GM19099 (cell line): ENCODE data around the gene TOX2.

ENCODE experiments used
- POLR2A ChIP-seq: IDR thresholded peaks from 3 replicates; pipeline ENCODE4 v1.6.1; 2011; ENCODE audit warnings: low read depth; ENCODE audit not compliant: insufficient read length; ENCODE audit errors: extremely low read depth

TOX2 gene

GRCh38 chr20:44003609-44004008 lies 89.0 kb downstream of the TOX2 start:
- TF ChIP-seq POLR2A: no peak

- no peak for TF ChIP-seq POLR2A
Observed at GRCh38 chr20:44004306-44004915, 89.8 kb downstream of the TOX2 start.

DNA sequence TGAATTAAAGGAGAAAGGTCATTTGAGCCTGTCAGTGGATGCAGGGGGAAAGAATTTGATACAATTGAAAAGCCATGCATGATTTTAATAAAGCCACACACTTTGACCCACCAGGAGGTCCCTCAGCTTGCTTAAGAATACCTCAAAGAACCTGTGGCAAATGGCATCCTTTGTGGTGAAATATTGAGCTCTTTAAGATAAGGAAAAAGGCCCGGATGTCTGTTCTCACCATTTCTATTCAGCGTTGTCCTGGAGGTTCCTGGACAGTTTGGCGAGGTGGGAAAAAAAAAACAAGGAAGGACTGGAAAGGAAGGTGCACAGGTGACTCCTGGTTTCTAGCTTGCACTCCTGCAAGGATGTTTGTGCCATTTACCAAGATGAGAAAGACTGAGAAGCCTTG lies 91.0 kb downstream of the TOX2 start:
- TF ChIP-seq POLR2A: no peak

- no peak for TF ChIP-seq POLR2A
Observed at GRCh38 chr20:44006126-44006525, 91.5 kb downstream of the TOX2 start.

- no peak for TF ChIP-seq POLR2A
Observed at GRCh38 chr20:44006578-44006977, 91.9 kb downstream of the TOX2 start.

GRCh38 chr20:44008806-44009678 lies 94.4 kb downstream of the TOX2 start:
- no peak for TF ChIP-seq POLR2A

DNA sequence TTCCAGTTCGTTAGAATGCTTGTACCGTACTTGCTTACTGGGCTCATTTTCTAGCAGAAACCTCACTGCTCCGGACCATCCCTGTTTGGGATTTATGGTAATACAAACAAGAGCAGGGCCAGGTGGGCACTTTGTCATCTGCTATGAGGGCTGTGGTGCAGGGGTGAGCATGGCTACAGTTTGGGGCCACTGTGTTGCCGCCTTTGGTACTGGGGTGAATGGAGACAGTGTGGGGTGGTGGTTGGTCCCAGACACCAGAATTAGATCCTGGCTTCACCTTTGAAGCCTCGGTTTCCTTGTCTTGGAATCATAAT lies 95.0 kb downstream of the TOX2 start:
- TF ChIP-seq POLR2A: no peak

DNA sequence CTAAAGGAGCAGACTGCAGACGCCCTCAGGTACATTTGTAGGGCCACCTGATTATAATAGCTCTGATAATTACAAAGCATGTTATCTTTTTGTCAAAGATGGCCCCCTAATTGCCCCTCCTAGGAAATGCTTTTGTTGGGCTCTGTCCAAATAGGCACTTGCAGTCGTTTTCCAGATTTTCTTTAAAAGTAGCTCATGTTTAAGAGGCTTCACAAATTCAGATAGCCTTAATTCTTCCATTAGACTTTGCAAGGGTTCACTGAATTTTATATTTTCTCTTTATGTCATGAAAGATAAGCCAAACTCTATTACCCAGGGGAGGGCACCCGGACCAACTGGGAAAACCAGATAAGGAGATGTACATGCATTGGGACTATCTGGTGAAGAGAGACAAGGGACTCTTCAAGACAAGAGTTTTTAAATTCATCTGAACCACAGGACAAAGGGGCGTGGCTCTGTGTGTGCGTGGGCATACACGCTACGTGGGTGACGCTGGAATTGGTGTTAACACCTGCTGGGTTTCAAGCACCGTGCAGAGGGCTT lies 95.6 kb downstream of the TOX2 start:
- no peak for TF ChIP-seq POLR2A

DNA sequence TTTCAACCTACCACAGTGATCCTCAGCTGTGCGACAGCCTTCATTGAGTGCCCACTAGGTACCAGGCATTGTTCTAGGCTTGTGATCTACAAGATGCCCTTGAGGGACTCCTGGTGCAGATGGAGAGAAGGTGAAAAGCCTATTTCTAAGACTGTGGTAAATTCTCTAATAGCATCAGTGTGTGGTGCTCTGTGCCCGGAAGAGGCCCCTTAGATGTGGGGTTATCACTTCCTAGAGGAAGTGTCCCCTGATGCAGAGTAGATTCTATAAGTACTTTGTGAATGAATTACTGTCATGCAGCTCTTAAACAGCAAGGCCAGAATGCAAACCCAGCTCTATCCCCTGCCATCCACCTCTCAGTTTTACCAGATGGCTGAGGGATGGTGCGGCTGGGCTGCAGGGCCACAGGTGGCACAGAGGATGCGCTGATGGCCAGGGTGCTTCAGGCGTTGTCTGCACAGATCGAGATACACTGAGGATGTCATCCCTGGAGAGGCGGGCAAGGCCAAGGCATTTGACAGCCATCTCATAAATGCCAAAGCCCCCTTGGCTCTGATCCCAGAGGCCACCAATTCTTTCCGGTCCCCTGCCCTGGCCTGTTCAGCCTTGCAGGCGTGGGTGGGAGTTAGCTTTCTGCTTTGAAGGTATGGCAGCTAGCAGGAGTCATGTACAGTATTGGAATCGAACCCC lies 96.7 kb downstream of the TOX2 start:
- no peak for TF ChIP-seq POLR2A

DNA sequence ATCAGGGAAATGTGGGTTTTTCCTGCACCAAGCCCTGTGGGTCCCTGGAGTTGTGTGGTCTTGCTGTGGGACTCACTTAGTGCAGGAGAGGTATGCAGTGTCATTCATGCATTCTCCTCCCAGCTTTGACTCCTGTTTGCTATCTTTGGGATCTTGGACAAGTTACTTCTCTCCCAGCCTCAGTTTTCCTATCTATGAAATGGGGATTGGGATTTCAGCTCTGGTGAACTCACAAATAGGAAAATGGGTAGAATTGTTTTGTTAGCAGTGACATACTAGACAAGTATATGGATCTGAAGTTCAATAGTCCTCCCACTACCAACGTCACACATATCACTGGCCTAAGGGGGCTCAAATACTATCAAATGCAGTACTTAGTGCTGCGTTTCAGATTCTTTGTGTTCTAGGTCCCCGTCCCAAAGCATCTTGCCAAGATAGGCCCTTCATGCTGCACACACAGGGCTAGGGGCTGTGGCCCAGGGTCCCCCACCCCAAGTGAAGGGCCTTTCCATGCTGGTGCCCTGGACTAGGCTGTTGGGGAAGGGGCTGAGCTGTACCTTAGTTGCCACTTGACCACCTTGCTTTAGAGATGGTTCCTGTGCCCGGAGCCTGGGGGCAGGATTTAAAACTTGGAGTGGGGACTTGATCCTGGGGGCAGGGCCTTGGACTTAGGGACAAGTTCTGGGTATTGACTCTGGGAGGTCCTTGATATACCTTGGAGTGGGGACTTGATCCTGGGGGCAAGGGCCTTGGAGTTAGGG lies 98.0 kb downstream of the TOX2 start:
- TF ChIP-seq POLR2A: no peak

DNA sequence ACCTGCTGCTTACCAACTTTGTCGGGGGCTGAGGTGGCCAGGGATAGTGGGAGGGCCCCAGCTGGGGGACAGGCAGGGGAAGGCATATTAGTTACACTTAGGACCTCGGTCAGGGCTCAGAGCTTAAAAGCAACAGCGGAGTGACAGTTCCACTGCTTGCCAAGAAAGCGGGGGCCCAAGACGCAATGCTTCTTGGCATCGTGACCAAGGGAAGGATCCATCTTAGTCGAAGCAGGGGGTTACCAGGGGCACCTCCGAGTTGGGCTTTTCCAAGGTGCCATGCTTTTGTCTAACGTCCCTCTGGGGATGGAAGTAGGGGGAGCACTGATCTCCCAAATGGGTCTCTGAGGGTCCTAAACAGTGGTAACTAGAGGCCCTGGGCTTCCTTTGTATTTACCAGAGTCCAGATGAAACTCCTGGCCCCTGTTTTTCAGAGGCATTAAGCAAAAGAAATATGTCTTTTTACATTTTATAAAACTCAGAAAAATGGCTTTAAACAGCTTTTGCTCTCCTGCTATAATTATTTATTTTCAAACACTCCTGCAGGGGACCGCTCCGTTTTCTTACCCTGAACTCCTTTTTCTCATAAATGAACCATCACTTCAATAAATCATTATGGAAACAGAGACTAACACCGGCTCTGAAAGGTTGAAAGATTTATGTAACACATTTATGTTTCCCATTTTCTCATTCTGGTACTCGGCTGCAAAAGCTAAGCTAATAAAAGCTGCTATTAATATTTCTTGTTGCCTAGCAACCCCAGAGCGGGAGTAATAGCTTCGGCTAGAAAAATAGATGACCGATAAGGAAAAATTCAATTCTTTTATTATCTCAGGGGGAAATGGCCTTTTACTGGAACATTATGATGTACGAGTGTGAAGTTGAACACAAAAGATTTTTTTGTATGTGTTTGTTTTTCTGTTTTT lies 100.4 kb downstream of the TOX2 start:
- no peak for TF ChIP-seq POLR2A

DNA sequence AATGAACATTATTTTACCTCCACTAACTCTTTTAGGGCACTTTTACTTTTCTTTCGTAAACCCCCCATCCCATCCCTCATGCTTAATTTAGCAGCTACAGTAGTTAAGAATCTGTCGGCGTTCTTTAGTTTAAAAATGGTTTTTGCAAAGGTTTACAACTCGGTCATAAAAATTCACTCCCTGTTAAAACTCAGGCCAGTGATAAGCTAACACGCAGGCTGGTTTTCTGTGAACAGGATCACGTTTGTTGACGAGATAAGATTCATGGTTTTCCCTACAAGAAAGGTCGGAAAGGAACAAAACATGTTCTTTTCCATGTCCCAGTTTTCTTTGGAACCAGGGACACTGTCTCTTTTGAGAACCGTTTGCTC lies 101.1 kb downstream of the TOX2 start:
- no peak for TF ChIP-seq POLR2A

DNA sequence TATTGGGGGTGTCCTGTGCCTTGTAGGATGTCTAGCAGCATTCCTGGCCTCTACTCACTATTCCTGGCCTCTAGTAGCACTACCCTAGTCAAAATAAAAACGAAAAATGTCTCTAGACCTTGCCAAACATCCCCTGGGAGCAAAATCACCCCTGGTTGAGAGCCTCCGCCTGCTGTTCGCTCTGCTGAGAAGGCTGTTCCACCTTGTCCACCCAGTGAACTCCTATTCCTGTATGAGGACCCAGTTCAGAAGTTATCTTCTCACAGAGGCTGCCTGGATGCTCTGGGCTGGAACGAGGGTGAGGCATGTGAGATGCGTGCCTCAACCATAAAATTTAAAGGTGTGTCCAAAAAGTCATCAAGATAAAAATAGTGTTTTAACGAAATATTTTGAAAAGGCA lies 101.9 kb downstream of the TOX2 start:
- no peak for TF ChIP-seq POLR2A

- TF ChIP-seq POLR2A: no peak
Observed at GRCh38 chr20:44017211-44017610, 102.6 kb downstream of the TOX2 start.
